ENCODE results near the gene ONECUT1.

The ONECUT1 gene

DNA sequence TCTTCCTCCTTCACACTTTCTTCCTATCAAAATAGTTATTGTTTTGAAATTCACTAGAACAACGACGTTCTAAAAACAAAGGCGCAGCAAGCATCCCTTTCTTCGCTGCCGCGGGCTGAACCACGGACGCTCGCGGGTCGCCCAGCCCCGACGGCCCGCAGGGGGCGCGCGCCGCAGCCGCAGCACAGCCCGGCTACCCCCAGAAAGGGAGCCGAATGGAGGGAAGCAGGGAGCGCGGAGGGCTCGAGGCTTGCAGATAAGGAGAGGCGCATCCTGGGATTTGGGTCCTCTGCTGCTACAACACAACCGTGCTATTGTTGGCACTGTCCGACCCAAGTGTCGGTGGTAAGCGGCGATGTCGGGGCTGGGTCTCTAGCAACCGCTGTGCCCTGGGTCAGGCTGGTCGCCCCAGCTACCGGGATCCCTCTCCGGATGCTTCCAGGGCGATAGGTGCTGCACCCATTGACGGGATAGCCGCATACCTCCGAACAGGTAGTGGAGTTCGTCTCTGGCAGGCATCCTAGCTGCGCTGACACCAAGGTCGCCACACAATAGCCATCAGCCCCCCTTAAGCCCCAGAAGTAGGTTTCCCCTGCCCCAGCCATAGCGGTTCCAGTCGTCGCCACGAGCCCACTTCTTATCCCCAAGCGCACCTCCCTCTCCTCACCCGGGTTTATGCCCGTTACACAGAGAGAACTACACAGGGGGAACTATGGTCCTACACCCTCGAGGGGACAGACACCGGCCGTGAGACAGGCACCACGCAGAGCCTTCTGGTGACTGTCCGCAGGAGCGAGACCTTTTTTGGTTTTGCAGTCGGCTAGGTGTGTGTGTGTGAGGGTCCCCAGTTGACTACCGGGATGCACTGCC lies 6.0 kb downstream of the ONECUT1 start:
- no peak for DNase-seq (ENCODE audit: low read depth, low spot score)

DNA sequence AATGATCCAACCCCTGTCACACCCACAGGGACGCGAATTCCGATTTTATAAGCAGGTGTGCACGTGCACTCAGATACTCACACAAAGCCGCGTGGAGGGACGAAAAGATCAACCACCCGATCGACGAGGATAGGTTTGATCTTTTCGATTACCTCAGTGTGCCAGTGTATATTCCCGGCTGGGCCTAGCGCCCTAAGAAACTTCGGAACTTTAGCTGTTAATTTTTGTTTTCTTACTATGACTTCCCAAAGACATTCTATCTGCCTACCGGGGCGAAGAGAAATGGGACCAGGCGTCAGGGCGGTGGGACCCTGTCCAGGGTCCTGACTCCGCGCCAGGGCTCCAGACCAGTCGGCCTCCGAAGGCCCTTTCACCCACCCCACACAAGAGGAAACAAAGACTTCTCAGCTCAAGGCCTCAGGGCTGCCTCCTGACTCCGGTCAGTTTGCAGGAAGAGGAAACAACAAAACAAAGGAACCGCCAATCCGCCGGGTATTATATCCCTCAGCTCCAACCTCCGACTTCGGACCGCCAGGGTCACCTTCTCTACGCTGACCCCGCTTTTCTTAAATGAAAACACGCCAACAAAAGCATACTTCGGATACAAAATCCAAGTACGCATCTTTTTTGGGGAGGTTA lies 6.8 kb downstream of the ONECUT1 start:
- DNase-seq (ENCODE audit: low read depth, low spot score), result no peak

DNA sequence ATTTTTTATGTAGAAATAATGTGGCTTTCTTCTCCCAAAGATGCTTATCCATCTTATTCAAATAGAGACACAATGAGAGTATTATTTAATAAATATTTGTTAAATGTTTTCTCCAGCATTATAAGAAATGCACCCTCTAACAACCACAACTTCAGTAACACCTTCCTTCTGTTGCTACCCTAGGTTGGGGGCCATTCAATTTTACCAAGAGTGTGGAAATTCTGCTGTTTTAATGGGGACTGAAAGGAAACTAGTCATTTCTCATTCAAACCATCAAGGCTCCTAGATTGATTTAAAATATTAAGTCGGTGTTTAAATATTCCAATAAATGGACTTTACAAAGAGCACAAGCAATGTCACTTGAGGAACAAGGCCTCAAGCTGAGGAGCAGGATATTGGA lies 7.6 kb downstream of the ONECUT1 start:
- no peak for DNase-seq (ENCODE audit: low read depth, low spot score)

DNA sequence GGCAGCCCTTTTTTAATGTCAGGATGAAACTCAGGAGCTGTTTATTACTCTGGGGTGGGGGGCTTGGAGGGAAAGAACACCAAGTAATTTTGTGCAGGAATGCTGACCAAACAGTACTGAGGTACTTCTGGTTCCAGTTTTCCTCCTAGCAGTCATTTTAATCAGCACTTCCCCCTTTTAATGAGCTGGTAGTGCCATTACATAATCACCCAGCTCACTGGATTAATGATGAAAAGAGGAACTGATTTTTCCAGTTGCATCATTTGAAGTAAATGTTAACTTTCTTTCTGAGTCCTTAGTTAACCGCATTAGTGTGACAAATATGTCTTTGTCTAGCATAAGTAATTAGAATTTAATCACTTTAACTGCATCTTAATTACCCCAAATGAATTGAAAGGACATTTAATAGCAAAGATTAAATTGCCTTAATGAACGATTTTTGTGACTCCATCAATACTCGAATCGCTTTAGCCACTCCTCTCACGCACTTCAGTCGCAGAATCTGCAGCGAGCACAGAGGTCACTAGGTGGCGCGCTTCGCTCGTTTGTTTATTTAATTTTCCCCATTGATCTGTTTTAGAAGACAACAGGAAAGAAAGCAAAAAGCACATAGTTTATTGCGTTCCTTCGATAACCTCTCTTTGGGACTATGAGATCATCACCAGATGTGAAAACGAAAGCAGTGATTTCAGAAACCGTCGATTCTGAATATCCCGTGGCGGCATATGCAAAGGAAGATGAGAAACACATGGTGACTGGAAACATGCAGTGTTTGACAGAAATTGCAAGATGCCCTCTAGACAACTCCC lies 9.8 kb downstream of the ONECUT1 start:
- DNase-seq (ENCODE audit: low read depth, low spot score), result peak; percentile 40

DNA sequence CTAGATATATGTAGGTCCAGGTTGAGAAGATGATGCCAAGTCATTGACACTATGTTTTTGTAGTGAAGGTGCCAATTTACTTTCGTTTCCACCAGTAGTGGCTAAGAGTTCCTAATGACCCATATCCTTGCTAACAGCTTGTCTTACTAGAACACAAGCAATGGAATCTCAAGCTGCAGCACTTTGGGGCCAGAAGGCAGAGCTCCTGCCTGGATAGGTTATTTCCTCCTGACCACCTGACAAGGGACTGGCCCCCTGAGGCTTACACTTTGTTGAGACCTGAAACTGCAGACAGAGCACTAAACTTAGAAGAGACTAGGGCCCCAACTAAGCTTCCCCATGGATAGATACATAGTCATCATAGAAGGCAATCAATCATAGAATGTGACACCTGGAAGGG lies 11.7 kb downstream of the ONECUT1 start:
- DNase-seq (ENCODE audit: low read depth, low spot score), result no peak

DNA sequence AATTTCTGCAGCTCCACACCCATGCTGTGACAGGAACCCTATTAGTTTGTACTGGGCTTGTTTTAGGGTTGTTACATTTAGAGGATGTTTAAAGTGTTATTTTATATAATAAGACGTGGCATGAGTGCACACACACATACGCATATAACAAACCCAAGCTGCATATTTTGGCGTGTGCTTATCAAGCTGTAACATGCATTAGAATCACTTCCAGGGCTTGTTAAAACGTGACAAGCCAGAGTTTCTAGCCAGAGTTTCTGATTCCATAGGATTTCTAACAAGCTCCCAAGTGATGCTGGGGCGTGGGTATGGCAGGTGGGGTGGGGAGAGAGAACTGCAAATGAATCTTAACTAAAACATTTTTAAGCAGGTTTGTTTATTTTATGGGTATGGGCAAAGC lies 17.4 kb downstream of the ONECUT1 start:
- no peak for DNase-seq (ENCODE audit: low read depth, low spot score)

DNA sequence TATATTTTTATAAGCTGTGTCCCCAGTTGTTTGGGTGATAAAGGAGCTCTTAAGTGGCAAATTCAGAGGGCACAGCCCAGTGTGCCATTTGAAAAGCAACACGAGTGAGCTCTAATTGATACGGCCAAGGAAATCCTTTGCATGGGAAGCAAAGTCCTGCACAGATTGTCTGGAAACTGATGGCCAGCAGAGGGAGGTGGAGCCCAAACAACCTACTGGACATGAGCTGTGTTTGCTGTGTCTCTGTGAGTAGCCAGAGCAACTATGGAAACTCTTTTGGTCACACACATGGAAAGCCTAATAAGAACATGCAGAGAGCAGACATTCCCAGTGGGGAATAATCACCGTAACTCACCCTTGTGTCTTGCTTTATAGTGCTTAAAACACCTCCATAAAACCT lies 24.4 kb downstream of the ONECUT1 start:
- DNase-seq (ENCODE audit: low read depth, low spot score), result no peak

DNA sequence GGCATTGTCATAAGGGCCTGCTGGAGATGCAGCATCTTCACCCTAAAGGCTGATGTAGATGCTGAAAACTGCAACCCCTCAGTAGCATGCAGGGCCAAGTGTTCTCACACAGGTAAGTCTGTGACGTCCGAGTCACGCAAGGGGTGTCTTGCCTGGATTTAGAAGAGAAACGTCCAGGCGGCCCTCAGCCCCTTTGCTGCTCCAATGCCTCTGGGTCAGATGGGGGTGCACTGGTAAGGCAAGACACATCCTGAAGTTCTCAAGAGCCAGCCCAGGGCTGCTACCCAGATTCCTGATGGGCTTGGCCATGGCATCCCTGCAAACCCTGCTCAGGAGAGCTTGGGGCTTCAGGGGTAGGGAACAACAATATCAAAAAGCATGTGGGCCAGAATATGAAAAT lies 25.4 kb downstream of the ONECUT1 start:
- no peak for DNase-seq (ENCODE audit: low read depth, low spot score)

DNA sequence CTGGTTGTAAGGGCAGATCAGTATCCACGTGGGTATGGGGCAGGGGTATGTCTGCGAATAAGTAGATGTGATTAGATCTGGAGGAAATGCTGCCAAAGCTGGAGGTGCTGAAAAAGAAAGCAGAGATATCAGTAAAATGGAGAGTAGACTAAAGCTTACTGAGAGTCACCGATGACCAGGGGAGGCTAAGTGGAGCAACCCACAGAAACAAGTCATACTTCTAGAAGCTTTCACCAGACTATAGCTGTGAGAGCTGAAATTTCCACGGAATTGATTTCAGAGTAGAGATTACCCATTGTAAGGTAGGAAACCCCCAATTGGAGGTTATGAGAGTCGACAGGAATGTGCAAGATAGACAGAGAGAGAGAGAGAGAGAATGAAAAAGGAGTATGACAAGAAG lies 27.5 kb downstream of the ONECUT1 start:
- DNase-seq (ENCODE audit: low read depth, low spot score), result no peak

DNA sequence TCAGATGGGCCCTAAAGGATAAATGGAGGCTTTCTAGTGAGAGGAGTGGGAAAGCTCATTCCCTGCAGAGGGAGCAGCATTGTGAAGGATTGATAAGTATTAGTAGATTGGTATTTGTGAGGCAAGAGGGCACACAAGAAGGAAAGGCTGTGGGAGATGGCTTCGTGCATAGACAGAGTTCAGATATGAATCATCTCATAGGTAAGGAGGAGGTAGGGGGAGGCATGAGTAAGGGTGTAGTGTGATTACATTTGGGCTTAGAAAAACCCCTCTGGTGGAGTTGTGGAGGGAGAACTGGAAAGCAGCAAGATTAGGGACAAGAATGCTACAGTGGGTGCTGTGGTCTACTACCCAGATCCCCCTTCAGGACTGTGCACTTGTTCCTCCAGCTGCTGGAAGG lies 29.6 kb downstream of the ONECUT1 start:
- DNase-seq (ENCODE audit: low read depth, low spot score), result no peak

DNA sequence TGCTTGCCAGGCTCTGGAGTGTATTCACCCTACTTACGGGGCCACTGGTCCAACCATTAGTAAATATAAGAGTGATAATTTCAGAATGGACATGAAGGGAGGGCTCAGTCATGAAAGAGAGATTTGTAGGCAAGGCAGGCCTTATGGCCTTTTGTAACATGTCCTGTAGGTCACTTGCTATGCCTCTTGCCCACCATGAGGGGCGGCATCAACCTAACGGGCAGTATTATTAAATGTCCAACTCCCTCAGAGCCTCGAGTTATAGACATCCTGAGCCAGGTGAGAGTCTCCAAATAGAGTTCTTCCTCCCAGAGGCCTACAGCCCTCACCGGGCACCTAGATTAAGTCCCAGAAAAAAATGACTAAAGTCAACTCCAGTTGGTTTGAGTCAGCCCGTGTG lies 30.2 kb downstream of the ONECUT1 start:
- no peak for DNase-seq (ENCODE audit: low read depth, low spot score)

DNA sequence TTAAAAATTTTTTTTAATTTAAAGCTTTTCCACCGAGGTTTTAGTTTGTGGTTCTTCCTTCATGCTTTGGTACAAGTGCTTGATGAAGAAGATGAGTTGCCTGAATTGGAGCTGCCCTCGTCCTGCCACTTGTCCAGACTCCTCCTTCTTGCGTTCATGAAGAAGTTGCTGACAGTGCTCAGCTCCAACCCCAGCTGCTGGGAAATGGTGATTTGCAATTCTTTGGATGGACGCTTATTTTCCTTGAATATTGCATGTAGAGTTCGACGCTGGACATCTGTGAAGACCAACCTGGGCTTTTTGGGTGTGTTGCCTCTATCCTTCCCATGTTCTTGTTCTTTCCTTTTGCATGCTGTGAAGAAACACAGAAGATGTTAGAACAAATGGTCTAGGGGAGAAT lies 32.6 kb downstream of the ONECUT1 start:
- no peak for DNase-seq (ENCODE audit: low read depth, low spot score)

DNA sequence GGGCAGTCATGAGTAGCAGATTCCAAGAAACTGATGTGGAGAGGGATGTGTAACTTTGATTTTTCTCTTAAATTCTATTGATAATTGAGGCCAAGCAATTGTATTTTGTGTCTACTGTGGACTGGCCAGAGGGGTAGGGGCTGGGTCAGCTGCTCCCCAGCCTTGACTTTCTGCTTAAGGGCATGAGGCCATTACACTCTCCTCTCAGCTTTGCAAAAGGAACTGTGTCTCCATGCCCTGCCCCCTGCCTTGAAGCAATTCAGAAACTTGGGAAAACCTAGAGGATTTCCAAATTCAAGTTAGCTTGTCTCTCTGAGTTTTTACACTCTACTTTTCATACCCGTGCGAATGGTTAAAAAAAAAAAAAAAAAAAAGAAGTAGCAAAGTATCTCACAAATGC lies 38.6 kb downstream of the ONECUT1 start:
- DNase-seq (ENCODE audit: low read depth, low spot score), result no peak

DNA sequence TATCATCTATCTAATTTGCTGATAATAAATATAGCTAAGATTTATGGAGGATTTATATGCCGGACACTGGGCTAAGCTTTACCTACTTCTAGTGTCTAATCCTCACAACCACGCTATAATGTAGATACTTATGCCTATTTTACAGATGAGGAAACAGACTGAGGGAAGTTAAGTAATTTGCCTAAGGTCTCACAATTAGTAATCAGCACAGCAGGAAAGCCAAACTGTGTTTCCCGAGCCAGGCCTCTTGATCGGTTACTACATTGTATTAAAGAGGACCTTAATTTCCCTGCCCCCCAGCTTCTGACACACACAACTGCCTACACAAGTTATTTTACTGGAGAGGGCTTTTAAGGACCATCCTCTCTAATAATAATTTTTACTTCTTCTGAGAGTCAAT lies 40.9 kb downstream of the ONECUT1 start:
- DNase-seq (ENCODE audit: low read depth, low spot score), result no peak

DNA sequence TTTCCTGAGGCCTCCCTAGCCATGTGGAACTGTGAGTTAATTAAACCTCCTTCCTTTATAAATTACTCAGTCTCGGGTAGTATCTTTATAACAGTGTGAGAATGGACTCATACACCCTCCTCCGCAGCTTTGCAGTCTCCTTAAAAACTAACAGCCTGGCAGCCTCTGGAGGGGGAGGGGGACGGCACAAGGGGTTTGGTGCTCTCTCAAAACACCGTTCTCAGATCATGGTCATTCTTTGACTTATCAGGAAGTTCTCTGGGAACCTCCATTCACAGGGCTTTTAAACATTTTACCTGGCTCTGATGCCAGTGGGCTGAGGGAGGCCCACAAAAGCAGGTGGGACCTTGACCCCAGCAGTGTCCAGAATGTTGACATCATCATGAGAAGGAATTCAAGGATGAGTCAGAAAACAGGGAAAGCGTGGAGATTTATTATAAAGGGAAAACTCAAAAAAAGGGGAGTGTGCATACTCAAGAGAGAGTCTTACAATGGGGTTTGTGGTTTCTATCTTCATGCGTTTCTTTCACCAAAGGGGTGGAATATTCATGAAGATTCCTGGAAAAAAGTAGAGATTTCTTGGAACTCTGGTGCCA lies 43.9 kb downstream of the ONECUT1 start:
- DNase-seq (ENCODE audit: low read depth, low spot score), result no peak

DNA sequence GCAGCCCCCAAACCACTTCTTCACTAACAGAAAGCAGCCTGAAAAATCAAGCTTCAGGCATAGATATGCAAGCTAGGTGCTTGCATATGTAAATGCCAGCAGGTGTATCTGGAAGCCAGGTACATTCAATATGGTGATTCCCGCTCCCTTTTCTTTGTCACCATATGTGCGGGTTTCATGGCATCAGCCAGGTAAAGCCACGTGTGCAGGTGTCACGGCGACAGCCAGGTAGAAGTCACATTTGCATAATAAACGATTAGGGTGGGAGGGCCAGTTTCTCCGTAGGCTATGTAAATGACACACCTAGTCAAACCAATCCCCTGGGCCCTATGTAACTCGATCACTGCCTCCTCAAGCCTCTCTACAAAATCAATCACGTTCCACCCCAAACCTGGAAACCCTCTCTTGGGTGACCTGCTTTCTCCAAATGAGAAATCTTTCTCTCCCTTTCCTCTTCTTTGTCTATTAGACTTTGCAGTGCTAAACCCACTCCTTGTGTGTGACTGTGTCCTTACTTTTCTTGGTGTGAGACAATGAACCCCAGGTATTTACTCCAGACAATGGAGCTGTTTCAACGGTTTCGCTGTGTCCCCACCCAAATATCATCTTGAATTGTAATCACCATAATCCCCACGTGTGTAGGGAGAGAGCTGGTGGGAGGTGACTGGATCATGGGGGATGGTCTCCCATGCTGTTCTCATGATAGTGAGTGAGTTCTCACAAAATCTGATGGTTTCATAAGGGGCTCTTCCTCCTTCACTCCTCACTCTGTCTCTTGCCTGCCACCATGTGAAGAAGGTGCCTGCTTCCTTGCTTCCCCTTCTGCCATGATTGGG lies 44.6 kb downstream of the ONECUT1 start:
- no peak for DNase-seq (ENCODE audit: low read depth, low spot score)

DNA sequence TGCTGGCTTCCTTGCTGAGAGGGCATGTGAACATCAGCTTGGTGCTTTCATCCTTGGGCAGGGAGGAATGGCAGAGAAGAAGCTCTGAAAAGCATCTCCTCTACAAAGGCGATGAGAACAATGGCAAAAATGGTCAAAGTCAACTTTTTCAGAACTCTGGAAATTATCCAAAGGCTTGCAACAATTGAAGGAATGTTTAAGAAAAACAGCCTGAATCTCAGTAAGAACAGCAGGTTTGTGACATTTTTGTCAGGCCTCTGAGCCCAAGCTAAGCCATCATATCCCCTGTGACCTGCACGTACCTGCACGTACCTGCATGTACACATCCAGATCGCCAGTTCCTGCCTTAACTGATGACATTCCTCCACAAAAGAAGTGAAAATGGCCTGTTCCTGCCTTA lies 51.8 kb downstream of the ONECUT1 start:
- DNase-seq (ENCODE audit: low read depth, low spot score), result no peak

DNA sequence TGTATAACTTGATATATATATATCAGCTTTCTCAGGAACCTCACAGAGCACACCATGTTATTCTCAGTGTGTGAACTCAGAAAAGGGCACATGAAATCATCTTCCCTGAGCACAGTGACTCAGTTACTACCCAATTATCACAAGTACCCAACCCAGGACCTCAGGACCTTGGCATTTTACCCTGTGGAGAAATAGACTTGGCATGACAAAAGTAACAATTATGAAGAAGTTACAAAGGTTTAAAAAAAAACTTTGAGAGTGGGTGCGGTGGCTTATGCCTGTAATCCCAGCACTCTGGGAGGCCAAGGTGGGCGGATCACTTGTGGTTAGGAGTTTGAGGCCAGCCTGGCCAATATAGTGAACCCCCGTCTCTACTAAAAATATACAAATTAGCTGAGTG lies 52.4 kb downstream of the ONECUT1 start:
- DNase-seq (ENCODE audit: low read depth, low spot score), result no peak

DNA sequence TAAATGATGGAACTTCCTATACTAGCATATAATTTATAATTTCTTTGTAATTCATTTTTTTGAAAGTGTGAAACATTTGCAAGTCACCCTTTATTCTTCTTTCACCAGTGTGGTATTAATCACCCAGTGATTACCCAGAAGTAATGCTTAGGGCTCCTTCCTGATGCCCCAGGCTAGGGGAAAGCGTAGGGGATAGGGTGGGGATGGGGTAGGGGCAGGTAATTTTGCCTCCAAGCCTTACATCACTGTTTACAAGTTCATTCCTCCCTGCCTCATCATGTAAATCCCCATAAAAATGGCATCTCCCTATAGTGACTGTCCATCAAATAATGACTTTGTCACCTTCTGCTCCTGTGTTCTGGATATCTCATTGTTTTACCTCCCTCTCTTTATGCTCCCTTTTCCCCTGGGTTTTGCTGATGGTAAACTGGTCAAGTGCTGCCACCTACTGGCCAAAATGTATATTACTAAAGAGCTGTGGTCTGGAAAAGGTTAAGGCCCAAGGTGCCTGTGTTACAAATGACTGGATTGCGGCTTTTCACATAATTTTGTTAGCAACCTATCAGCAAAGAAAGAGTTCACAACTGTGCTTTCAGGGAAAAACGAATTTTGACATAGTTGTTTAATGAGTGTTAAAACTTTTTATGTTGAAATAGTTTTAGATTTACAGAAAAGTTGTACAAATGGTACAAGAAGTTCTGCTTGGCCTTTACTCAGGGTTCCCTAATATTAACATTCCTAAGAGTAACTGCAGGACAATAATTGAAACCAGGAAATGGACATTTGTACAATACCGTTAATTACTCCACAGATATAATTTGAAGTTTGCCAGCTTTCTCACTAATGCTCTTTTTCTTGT lies 54.7 kb downstream of the ONECUT1 start:
- peak; percentile 30 for DNase-seq (ENCODE audit: low read depth, low spot score)

DNA sequence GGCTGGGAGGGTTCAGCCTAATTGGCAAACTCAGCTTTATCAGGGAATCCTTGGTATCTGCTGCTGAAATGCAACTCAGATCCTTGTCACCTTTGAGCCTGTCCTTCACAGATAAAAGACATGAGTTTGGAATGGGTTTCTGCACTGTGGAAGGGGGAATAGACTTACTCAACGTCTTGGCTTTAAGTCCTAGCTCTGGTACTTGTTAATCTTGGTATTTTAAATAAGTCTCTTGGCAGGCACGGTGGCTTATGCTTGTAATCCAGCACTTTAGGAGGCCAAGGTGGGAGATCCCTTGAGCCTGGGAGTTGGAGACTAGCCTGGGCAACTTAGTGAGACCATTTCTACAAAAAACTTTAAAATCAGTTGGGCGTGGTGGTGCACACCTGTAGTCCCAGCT lies 55.8 kb downstream of the ONECUT1 start:
- no peak for DNase-seq (ENCODE audit: low read depth, low spot score)

All from activated naive CD8-positive, alpha-beta T cell treated with anti-CD3 and anti-CD28 coated beads, Interleukin-2, amount 50 U/mL, for 16 hours (primary cell).